HG03575 (cell line): Measurements from ENCODE around the gene NELL1.

ENCODE experiments used
- ATAC-seq: cut with Tn5 transposase; IDR thresholded peaks from one replicate; pipeline ENCODE4 v1.9.1; 2021; ENCODE audit not compliant: unreplicated experiment, insufficient number of reproducible peaks, low FRiP score; ENCODE audit errors: extremely low read depth

The NELL1 gene

GRCh38 chr11:20668844-20669819 is at the start of gene NELL1:
Gene NELL1 (plus strand): TSS chr11:20669586.
- ATAC-seq, result no peak

GRCh38 chr11:20620988-20621387 is 48.4 kb upstream of the NELL1 start:
- no peak for ATAC-seq

- no peak for ATAC-seq
These were observed 47.7 kb upstream of the NELL1 start for GRCh38 chr11:20621679-20622078.

GRCh38 chr11:20623252-20623651 is 46.1 kb upstream of the NELL1 start:
- ATAC-seq, result no peak

- no peak for ATAC-seq
These were observed 43.1 kb upstream of the NELL1 start for GRCh38 chr11:20626279-20626678.

GRCh38 chr11:20627026-20627425 is 42.4 kb upstream of the NELL1 start:
- ATAC-seq, result no peak

- ATAC-seq, result no peak
These were observed 41.7 kb upstream of the NELL1 start for GRCh38 chr11:20627701-20628100.

GRCh38 chr11:20631519-20632168 is 37.7 kb upstream of the NELL1 start:
- no peak for ATAC-seq

- ATAC-seq, result no peak
These were observed 37.2 kb upstream of the NELL1 start for GRCh38 chr11:20632169-20632532.

- no peak for ATAC-seq
These were observed 35.3 kb upstream of the NELL1 start for GRCh38 chr11:20634044-20634443.

GRCh38 chr11:20634781-20635180 is 34.6 kb upstream of the NELL1 start:
- ATAC-seq, result no peak

GRCh38 chr11:20638074-20638473 is 31.3 kb upstream of the NELL1 start:
- no peak for ATAC-seq

GRCh38 chr11:20639688-20640087 is 29.7 kb upstream of the NELL1 start:
- no peak for ATAC-seq

- no peak for ATAC-seq
These were observed 29.0 kb upstream of the NELL1 start for GRCh38 chr11:20640401-20640800.

- no peak for ATAC-seq
These were observed 25.0 kb upstream of the NELL1 start for GRCh38 chr11:20644360-20644759.

GRCh38 chr11:20647976-20648565 is 21.3 kb upstream of the NELL1 start:
- ATAC-seq, result no peak

GRCh38 chr11:20652150-20652806 is 17.1 kb upstream of the NELL1 start:
- ATAC-seq, result no peak

- no peak for ATAC-seq
These were observed 15.3 kb upstream of the NELL1 start for GRCh38 chr11:20654038-20654437.

GRCh38 chr11:20656901-20657300 is 12.5 kb upstream of the NELL1 start:
- ATAC-seq, result no peak
